ENCODE results near the gene EXOC4. TPM values are rescaled to one million over a fixed set of nuclear protein-coding genes. Genes with fewer than 3 reads are reported as not detected.

The EXOC4 gene
- total and polyA plus RNA-seq, 2 of the 13 experiments (the other 11 are each of a cell fraction or from before 2014, with no cell fraction given), result 22.5 to 39.0 TPM

DNA sequence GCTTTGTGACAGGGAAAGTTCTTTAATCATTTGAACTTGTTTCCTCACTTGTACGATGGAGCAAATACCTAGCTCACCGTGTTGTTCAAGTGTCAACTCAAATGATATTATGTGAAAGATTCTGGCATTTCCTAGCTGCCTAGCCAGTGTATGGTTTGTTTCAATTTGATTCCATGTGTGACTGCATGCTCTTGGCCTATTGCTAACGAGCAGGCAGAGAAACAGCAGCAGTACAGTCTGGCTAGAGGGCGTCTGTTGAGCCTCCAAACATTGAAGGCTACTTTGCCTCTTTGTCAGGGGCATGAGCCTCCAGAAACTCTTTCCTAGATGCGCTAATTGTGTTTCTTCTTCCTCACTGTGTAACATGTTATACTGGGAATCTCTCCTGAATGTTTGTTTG is 417.4 kb downstream of the EXOC4 start:
- H3K36me3 ChIP-seq (replicated peaks in 1 of 2; ENCODE audit: control insufficient read depth in 1 of 2, insufficient read depth in 2 of 2, low read length in 2 of 2), result no peaks in the 10 kb centered on the region
- TF ChIP-seq, protein P1, sequence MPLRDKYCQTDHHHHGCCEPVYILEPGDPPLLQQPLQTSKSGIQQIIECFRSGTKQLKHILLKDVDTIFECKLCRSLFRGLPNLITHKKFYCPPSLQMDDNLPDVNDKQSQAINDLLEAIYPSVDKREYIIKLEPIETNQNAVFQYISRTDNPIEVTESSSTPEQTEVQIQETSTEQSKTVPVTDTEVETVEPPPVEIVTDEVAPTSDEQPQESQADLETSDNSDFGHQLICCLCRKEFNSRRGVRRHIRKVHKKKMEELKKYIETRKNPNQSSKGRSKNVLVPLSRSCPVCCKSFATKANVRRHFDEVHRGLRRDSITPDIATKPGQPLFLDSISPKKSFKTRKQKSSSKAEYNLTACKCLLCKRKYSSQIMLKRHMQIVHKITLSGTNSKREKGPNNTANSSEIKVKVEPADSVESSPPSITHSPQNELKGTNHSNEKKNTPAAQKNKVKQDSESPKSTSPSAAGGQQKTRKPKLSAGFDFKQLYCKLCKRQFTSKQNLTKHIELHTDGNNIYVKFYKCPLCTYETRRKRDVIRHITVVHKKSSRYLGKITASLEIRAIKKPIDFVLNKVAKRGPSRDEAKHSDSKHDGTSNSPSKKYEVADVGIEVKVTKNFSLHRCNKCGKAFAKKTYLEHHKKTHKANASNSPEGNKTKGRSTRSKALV (CRISPR knock-in tag; IDR thresholded peaks at IDR 0.05), result no peak
- TF ChIP-seq ZNF562 (CRISPR knock-in tag; IDR thresholded peaks at IDR 0.05; ENCODE audit: borderline replicate concordance) (no peak), CCAR2 (optimal IDR thresholded peaks at IDR 0.05; ENCODE audit: low read depth, low read length) (no peak), ZNF660 (CRISPR knock-in tag; IDR thresholded peaks at IDR 0.05; ENCODE audit: borderline replicate concordance, low read depth) (no peak), TEAD3 (CRISPR knock-in tag; optimal IDR thresholded peaks at IDR 0.05; ENCODE audit: borderline replicate concordance) (no peak), ZNF570 (CRISPR knock-in tag; IDR thresholded peaks at IDR 0.05; ENCODE audit: borderline replicate concordance) (no peak), ELF1 (CRISPR knock-in tag; IDR thresholded peaks at IDR 0.05) (no peak)
- ChIA-PET CTCF (ENCODE audit: low intra/inter-chr PET ratio, low total read pairs) (no interaction called here), POLR2A (no interaction called here)
- H3K4me2 ChIP-seq (ENCODE audit: low read depth, low read length), result no peak overlapping the region
- H3K4me1 ChIP-seq (ENCODE audit: insufficient read depth, low read length), result no peaks in the 10 kb centered on the region
- H3K9me3 ChIP-seq (ENCODE audit: low read length), result no peaks in the 10 kb centered on the region
- ATAC-seq (no peak), DNase-seq (ENCODE audit: low spot score) (no peak), FAIRE-seq (no peak)
- H3K27me3 ChIP-seq (ENCODE audit: control insufficient read depth in 1 of 2, insufficient read depth in 2 of 2, low read length in 2 of 2), result no peaks in the 10 kb centered on the region
- no TSS peak for BruUV-seq (replicated peaks)
- H3K27ac ChIP-seq (ENCODE audit: extremely low read length, insufficient read depth, low read length), result no peak overlapping the region
- H3K9ac ChIP-seq (ENCODE audit: insufficient read depth, low read depth, low read length), result no peak overlapping the region
- 99% methylated on average over 5 of the region's 5 CpGs for WGBS (ENCODE audit: low lambda C conversion rate)
- no peak overlapping the region for H3K4me3 ChIP-seq (replicated peaks in 1 of 3; ENCODE audit: insufficient read depth in 1 of 3, low read depth in 2 of 3, low read length in 3 of 3)
- H3K79me2 ChIP-seq (ENCODE audit: insufficient read depth, low read length), result no peaks in the 10 kb centered on the region
- H4K20me1 ChIP-seq (ENCODE audit: insufficient read depth, low read length), result no peaks in the 10 kb centered on the region
- in situ Hi-C loops (cut with HindIII; ENCODE audit: extremely low pct_ligation_motif_present, low pct_unique_long_range_greater_than_20kb) (no loop called here), intact Hi-C loops (cut with micrococcal nuclease; ENCODE audit: unreplicated experiment) (no loop called here)
- no peak overlapping the region for H2AFZ ChIP-seq (ENCODE audit: low read length)

- H3K27me3 ChIP-seq (ENCODE audit: control insufficient read depth in 1 of 2, insufficient read depth in 2 of 2, low read length in 2 of 2), result no peaks in the 10 kb centered on the region
- H3K27ac ChIP-seq (ENCODE audit: extremely low read length, insufficient read depth, low read length), result no peak overlapping the region
- WGBS (ENCODE audit: low lambda C conversion rate), result 88% methylated on average over 1 of the region's 1 CpG
- no TSS peak for BruUV-seq (replicated peaks)
- ChIA-PET CTCF (ENCODE audit: low intra/inter-chr PET ratio, low total read pairs) (no interaction called here), POLR2A (no interaction called here)
- no peaks in the 10 kb centered on the region for H3K9me3 ChIP-seq (ENCODE audit: low read length)
- no peak for ATAC-seq
- TF ChIP-seq ZMYM3 (CRISPR knock-in tag; IDR thresholded peaks at IDR 0.05), result no peak
- H4K20me1 ChIP-seq (ENCODE audit: insufficient read depth, low read length), result no peaks in the 10 kb centered on the region
- no peak for FAIRE-seq
- no peak overlapping the region for H3K9ac ChIP-seq (ENCODE audit: insufficient read depth, low read depth, low read length)
- in situ Hi-C loops (cut with HindIII; ENCODE audit: extremely low pct_ligation_motif_present, low pct_unique_long_range_greater_than_20kb), result no loop called here
- intact Hi-C loops (cut with micrococcal nuclease; ENCODE audit: unreplicated experiment), result no loop called here
- no peak overlapping the region for H2AFZ ChIP-seq (ENCODE audit: low read length)
- no peaks in the 10 kb centered on the region for H3K36me3 ChIP-seq (replicated peaks in 1 of 2; ENCODE audit: control insufficient read depth in 1 of 2, insufficient read depth in 2 of 2, low read length in 2 of 2)
- H3K79me2 ChIP-seq (ENCODE audit: insufficient read depth, low read length), result no peaks in the 10 kb centered on the region
- H3K4me1 ChIP-seq (ENCODE audit: insufficient read depth, low read length), result no peaks in the 10 kb centered on the region
- DNase-seq (ENCODE audit: low spot score), result no peak
- no peak overlapping the region for H3K4me2 ChIP-seq (ENCODE audit: low read depth, low read length)
- H3K4me3 ChIP-seq (replicated peaks in 1 of 3; ENCODE audit: insufficient read depth in 1 of 3, low read depth in 2 of 3, low read length in 3 of 3), result no peak overlapping the region
Measured at GRCh38 chr7:133672866-133673265, 420.0 kb downstream of the EXOC4 start.

All from HepG2 (cell line).